Effector CD8-positive, alpha-beta T cell (primary cell): Measurements from ENCODE around the gene DEF6.
"Not testable (repeated sequence)": the region's sequence is repeated elsewhere in the genome, so short reads cannot be mapped to it uniquely, and the experiment has no call there.

ENCODE experiments used
- DNase-seq: peaks from one replicate; lab custom pipeline; 2025; lab: John Stamatoyannopoulos, UW

Gene DEF6

GRCh38 chr6:35278708-35279107 is 18.9 kb upstream of the DEF6 start:
- no peak for DNase-seq

GRCh38 chr6:35280903-35281302 is 16.7 kb upstream of the DEF6 start:
- no peak for DNase-seq

- DNase-seq, result no peak
Observed at GRCh38 chr6:35282472-35282871, 15.1 kb upstream of the DEF6 start.

- no peak for DNase-seq
Observed at GRCh38 chr6:35283361-35283760, 14.3 kb upstream of the DEF6 start.

GRCh38 chr6:35287671-35288396 is 9.8 kb upstream of the DEF6 start:
- no peak for DNase-seq

GRCh38 chr6:35288834-35289233 is 8.8 kb upstream of the DEF6 start:
- DNase-seq, result no peak

GRCh38 chr6:35291491-35291890 is 6.1 kb upstream of the DEF6 start:
- no peak for DNase-seq

GRCh38 chr6:35292494-35292893 is 5.1 kb upstream of the DEF6 start:
- DNase-seq, result no peak

GRCh38 chr6:35293681-35294080 is 3.9 kb upstream of the DEF6 start:
- DNase-seq, result no peak

- peak; percentile 28 for DNase-seq
Observed at GRCh38 chr6:35294308-35294945, 3.2 kb upstream of the DEF6 start.

GRCh38 chr6:35295036-35295435 is 2.6 kb upstream of the DEF6 start:
- DNase-seq, result no peak

- DNase-seq, result no peak
Observed at GRCh38 chr6:35295521-35296315, 1.9 kb upstream of the DEF6 start.

- no peak for DNase-seq
Observed at GRCh38 chr6:35296931-35297600, 552 bp upstream of the DEF6 start.

GRCh38 chr6:35298625-35299140 is 1.1 kb downstream of the DEF6 start:
- DNase-seq, result no peak

- peak; percentile 6 for DNase-seq
Observed at GRCh38 chr6:35299674-35300073, 2.1 kb downstream of the DEF6 start.

- no peak for DNase-seq
Observed at GRCh38 chr6:35300848-35301247, 3.2 kb downstream of the DEF6 start.

- peak; percentile 69 for DNase-seq
Observed at GRCh38 chr6:35302604-35303241, 5.1 kb downstream of the DEF6 start.

- DNase-seq, result no peak
Observed at GRCh38 chr6:35304299-35304698, 6.7 kb downstream of the DEF6 start.

GRCh38 chr6:35305117-35305516 is 7.5 kb downstream of the DEF6 start:
- no peak for DNase-seq

GRCh38 chr6:35307138-35307537 is 9.5 kb downstream of the DEF6 start:
- not testable (repeated sequence) for DNase-seq

- DNase-seq, result not testable (repeated sequence)
Observed at GRCh38 chr6:35308543-35308942, 10.9 kb downstream of the DEF6 start.
